ENCODE results near the gene CYP2A6.
"Not testable (repeated sequence)": the region's sequence is repeated elsewhere in the genome, so short reads cannot be mapped to it uniquely, and the experiment has no call there.

CYP2A6 gene

DNA sequence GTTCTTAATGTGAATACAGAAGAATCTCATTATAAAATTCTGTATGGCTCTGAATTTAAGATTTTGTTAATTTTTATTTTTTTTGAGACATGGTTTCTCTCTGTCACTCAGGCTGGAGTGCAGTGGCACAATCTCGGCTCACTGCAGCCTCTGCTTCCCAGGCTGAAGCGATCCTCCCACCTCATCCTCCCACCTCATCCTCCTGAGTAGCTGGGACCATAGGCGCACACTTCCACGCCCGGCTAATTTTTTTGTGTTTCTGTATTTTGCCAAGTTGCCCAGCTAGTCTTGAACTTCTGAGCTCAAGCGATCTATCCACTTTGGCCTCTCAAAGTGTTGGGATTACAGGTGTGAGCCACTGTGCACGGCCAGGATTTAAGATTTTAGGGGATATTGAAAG is 17.5 kb upstream of the CYP2A6 start:
- Histone ChIP-seq H3K9me3 (no peaks in the 10 kb centered on the region), H3K36me3 (no peaks in the 10 kb centered on the region), H3K27ac (no peak overlapping the region), H3K4me3 (ENCODE audit: low read depth in 1 of 2, low read length in 1 of 2) (no peak overlapping the region), H3K27me3 (no peaks in the 10 kb centered on the region), H3K4me1 (ENCODE audit: control insufficient read depth in 1 of 2, insufficient read depth in 1 of 2, low read depth in 1 of 2, low read length in 1 of 2) (no peaks in the 10 kb centered on the region)
- TF ChIP-seq, protein P1, sequence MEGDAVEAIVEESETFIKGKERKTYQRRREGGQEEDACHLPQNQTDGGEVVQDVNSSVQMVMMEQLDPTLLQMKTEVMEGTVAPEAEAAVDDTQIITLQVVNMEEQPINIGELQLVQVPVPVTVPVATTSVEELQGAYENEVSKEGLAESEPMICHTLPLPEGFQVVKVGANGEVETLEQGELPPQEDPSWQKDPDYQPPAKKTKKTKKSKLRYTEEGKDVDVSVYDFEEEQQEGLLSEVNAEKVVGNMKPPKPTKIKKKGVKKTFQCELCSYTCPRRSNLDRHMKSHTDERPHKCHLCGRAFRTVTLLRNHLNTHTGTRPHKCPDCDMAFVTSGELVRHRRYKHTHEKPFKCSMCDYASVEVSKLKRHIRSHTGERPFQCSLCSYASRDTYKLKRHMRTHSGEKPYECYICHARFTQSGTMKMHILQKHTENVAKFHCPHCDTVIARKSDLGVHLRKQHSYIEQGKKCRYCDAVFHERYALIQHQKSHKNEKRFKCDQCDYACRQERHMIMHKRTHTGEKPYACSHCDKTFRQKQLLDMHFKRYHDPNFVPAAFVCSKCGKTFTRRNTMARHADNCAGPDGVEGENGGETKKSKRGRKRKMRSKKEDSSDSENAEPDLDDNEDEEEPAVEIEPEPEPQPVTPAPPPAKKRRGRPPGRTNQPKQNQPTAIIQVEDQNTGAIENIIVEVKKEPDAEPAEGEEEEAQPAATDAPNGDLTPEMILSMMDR (IDR thresholded peaks at IDR 0.05): no peak

DNA sequence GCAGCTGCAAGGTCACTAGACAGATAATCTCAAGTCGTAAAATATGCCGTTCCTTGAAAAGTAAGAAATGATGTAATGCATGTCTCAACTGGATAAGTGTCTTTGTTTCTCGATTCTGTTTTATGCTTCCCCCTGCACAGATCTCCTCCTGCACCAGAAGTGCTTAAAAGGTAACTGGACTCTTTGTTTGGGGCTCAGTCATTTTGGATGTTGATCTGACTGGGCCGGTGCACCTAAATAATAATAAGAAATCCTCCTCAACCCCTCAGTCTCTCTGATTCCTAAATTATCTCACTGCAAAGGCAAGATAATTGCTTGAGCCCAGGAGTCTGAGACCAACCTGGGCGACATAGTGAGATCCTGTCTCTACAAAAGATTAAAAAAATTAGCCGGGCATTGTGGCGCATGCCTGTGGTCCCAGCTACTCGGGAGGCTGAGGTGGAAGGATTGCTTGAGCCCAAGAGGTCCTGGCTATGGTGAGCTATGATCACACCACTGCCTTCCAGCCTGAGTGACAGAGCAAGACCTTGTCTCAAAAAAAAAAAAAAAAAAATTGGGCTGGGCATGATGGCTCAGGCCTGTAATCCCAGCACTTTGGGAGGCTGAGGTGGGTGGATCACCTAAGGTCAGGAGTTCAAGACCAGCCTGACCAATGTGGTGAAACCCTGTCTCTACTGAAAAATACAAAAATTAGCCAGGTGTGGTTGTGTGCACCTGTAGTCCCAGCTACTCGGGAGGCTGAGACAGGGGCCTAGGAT is 14.7 kb upstream of the CYP2A6 start:
- not testable (repeated sequence) for H3K9me3 ChIP-seq; H3K27ac ChIP-seq; H3K4me3 ChIP-seq (ENCODE audit: low read depth in 1 of 2, low read length in 1 of 2)

DNA sequence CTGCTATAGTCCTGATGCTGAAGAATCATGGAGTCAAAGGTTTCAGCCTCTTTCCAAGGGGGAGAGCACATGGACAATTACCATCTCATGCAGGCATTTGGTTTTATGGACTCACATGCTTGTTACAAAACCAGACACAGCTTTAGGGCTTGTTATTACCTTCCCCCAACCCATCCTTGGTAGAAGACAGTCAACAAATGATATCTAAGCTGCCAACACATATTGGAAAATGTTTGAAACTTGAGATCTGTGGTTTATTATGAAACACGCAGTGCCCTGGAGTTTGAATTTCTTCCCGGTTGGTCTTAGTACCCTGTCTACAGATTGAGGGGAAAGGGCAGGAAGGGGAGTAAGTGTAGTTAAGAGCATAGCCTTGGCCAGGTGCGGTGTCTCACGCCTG is 12.5 kb upstream of the CYP2A6 start:
- Histone ChIP-seq H3K27me3 (no peaks in the 10 kb centered on the region), H3K4me3 (ENCODE audit: low read depth in 1 of 2, low read length in 1 of 2) (no peak overlapping the region), H3K27ac (no peak overlapping the region), H3K36me3 (no peaks in the 10 kb centered on the region), H3K4me1 (ENCODE audit: control insufficient read depth in 1 of 2, insufficient read depth in 1 of 2, low read depth in 1 of 2, low read length in 1 of 2) (no peaks in the 10 kb centered on the region), H3K9me3 (no peaks in the 10 kb centered on the region)
- TF ChIP-seq, protein P1 (IDR thresholded peaks at IDR 0.05): no peak

More for the DNA sequence above, 14.7 kb upstream of the CYP2A6 start:
- not testable (repeated sequence) for H3K27me3 ChIP-seq; H3K36me3 ChIP-seq; H3K4me1 ChIP-seq (ENCODE audit: control insufficient read depth in 1 of 2, insufficient read depth in 1 of 2, low read depth in 1 of 2, low read length in 1 of 2)

DNA sequence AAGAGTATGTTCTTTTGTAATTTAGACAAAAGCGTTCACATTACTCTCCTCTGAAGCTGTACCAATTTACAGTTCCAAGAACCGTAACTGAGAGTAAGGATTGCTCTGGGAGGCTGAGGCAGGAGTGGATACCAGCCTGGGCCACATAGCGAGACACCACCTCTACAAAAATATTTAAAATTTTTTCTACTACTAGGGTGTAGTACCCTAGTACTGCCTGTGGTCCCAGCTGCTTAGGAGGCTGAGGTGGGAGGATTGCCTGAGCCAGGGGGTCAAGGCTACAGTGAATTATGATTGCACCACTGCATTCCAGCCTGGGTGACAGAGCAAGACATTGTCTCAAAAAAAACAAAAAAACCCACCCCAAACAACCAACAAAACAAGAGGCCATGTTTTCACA is 12.1 kb upstream of the CYP2A6 start:
- H3K9me3 ChIP-seq: no peaks in the 10 kb centered on the region
- H3K27ac ChIP-seq: no peak overlapping the region
- H3K4me1 ChIP-seq (ENCODE audit: control insufficient read depth in 1 of 2, insufficient read depth in 1 of 2, low read depth in 1 of 2, low read length in 1 of 2): no peaks in the 10 kb centered on the region
- H3K27me3 ChIP-seq: no peaks in the 10 kb centered on the region
- no peak overlapping the region for H3K4me3 ChIP-seq (ENCODE audit: low read depth in 1 of 2, low read length in 1 of 2)
- TF ChIP-seq, protein P1 (IDR thresholded peaks at IDR 0.05): no peak
- no peaks in the 10 kb centered on the region for H3K36me3 ChIP-seq

DNA sequence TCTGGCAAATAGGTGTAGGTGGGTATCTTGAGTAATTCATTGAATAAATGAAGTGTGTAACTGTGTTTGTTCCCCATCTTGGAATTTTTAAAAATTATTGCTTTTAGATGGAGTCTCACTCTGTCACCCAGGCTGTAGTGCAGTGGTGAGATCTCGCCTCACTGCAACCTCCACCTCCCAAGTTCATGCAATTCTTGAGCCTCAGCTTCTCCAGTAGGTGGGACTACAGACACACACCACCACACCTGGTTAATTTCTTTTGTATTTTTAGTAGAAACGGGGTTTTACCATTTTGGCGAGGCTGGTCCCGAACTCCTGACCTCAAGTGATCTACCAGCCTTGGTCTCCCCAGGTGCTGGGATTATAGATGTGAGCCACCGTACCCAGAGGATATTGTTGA is 7.9 kb upstream of the CYP2A6 start:
- H3K27ac ChIP-seq: no peak overlapping the region
- H3K27me3 ChIP-seq: no peaks in the 10 kb centered on the region
- no peak overlapping the region for H3K4me3 ChIP-seq (ENCODE audit: low read depth in 1 of 2, low read length in 1 of 2)
- H3K4me1 ChIP-seq (ENCODE audit: control insufficient read depth in 1 of 2, insufficient read depth in 1 of 2, low read depth in 1 of 2, low read length in 1 of 2): no peaks in the 10 kb centered on the region
- no peaks in the 10 kb centered on the region for H3K36me3 ChIP-seq
- TF ChIP-seq, protein P1 (IDR thresholded peaks at IDR 0.05): no peak
- no peaks in the 10 kb centered on the region for H3K9me3 ChIP-seq

DNA sequence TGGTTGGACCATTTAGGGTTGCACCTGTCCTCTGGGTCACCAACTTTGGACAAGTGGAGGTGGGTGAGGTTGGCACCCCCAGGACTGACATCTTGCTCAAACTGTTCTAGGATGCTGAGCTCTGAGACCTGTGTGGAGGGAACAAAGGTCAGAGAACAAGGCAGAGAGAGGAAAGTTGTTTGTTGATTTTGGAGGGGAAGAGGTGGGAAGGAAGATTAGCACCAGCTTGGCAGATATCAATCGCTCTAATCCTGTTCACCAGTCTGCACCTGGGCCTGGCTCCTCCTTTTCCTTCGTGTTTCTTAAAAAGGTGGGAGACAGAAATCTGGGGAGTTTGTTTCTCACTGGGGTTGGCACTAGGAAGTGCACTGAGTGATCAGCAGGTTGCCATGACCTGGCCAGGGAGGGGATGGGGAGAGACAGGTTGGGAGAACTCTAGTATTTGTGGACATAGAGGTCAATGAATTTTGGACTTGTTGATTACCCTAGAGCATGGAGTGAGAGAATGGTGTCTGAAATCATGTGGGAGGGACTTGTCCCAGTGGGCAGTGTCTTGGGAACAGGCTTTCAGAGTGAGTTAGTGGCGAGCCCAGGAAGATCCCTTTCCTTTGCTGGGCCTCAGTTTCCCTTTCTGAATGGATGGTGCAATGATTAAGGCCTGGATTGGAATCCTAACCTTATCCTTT is 2.4 kb upstream of the CYP2A6 start:
- H3K36me3 ChIP-seq; H3K9me3 ChIP-seq; H3K27ac ChIP-seq; H3K4me1 ChIP-seq (ENCODE audit: control insufficient read depth in 1 of 2, insufficient read depth in 1 of 2, low read depth in 1 of 2, low read length in 1 of 2); H3K4me3 ChIP-seq (ENCODE audit: low read depth in 1 of 2, low read length in 1 of 2): not testable (repeated sequence)
- H3K27me3 ChIP-seq: peaks cover 33% of the 10 kb centered on the region

DNA sequence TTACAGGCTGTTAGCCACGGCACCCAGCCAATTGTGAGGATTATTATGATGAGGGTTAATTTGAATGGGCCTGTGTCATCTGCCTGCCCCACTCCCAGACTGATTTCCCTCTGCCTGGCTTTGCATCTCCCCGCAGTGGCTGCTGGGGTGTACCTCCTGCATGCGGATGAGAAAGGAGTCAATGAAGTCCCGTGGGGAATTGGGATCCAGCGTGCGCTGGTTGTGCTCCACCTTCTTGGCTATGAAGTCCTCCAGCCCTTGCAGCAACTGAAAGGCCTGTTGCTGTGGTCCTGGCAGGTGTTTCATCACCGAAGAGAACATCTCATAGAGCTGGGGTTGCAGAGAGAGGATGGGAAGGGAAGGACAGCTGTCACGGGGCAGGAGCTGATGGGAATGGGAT is 3.5 kb downstream of the CYP2A6 start:
- H3K9me3 ChIP-seq; H3K4me3 ChIP-seq (ENCODE audit: low read depth in 1 of 2, low read length in 1 of 2); H3K36me3 ChIP-seq; H3K27ac ChIP-seq: not testable (repeated sequence)
- Histone ChIP-seq H3K27me3 (peaks cover 36% of the 10 kb centered on the region), H3K4me1 (ENCODE audit: control insufficient read depth in 1 of 2, insufficient read depth in 1 of 2, low read depth in 1 of 2, low read length in 1 of 2) (peaks cover 17 to 21% of the 10 kb centered on the region in 2 experiments)

DNA sequence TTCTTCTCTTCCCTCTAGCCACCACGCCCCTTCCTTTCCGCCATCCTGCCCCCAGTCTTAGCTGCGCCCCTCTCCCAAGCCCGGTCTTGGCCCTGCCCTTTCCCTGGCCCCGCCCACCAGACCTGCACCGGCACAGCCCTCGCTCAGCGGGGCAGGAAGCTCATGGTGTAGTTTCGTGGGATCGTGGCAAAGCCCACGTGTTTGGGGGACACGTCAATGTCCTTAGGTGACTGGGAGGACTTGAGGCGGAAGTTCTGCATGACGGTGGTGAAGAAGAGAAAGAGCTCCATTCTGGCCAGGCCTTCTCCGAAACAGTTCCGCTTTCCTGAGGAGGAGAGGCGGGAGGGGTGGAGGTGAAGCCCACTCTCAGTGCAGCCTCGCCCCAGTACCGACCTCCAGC is 6.6 kb downstream of the CYP2A6 start:
- H3K36me3 ChIP-seq, H3K9me3 ChIP-seq: not testable (repeated sequence)
- Histone ChIP-seq H3K27ac (peak overlapping the region; percentile 92), H3K27me3 (peaks cover 13% of the 10 kb centered on the region), H3K4me1 (ENCODE audit: control insufficient read depth in 1 of 2, insufficient read depth in 1 of 2, low read depth in 1 of 2, low read length in 1 of 2) (peaks cover 17 to 21% of the 10 kb centered on the region in 2 experiments), H3K4me3 (ENCODE audit: low read depth in 1 of 2, low read length in 1 of 2) (peak overlapping the region; percentile 53 to 56)

DNA sequence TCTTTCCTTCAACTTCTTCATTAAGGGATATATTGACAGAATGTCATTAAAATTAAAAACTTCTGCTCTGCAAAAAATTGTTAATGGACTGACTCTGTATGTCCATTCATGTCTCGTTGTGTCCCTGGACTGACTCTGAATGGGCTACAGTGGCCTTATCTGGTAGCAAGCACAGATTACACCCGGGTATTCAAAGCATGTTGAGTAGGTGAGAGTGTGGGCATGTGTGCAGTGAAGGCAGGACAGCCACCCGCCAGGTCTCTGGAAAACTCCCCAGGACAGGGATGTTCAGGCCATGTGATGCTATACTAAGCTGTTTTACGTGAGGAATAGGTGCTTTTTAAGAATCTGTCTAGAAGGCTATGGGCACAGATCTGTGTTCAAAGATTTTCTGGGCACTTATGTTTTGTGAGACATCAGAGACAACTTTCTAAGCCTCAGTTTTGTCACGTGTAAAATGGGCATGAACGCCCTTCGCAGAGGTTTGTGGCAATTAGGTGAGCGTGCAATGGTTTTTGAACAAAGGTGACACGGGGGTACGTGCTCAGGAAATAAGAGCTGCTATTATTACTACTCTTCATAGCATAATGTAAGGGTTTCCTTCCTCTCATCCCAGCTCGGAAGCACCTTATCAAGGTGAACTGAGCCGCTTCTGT is 7.1 kb downstream of the CYP2A6 start:
- H3K27ac ChIP-seq: peak overlapping the region; percentile 92
- H3K9me3 ChIP-seq, H3K36me3 ChIP-seq, H3K27me3 ChIP-seq: not testable (repeated sequence)
- H3K4me3 ChIP-seq (ENCODE audit: low read depth in 1 of 2, low read length in 1 of 2): peak overlapping the region; percentile 53 to 56
- H3K4me1 ChIP-seq (ENCODE audit: control insufficient read depth in 1 of 2, insufficient read depth in 1 of 2, low read depth in 1 of 2, low read length in 1 of 2): peaks cover 17 to 21% of the 10 kb centered on the region in 2 experiments

Measured in neutrophil (primary cell).